Activated T-cell treated with anti-CD3 and anti-CD28 coated beads, Interleukin-2, amount 50 U/mL, for 24 hours (primary cell): ENCODE data around the gene FAM210A.

ENCODE experiments used
- DNase-seq: peaks from one replicate; pipeline ENCODE4 v3.0.0-alpha.2; 2020
- H3K27ac Mint-ChIP-seq: 2 replicates; pipeline ENCODE4 v1.8.0; 2020; ENCODE audit warnings: mild to moderate bottlenecking, mixed read lengths
- H3K27me3 Mint-ChIP-seq: 2 replicates; pipeline ENCODE4 v1.8.0; 2020; ENCODE audit warnings: mixed read lengths
- H3K36me3 Mint-ChIP-seq: 2 replicates; pipeline ENCODE4 v1.8.0; 2020; ENCODE audit warnings: low read depth, mixed read lengths
- H3K4me1 Mint-ChIP-seq: 2 replicates; pipeline ENCODE4 v1.8.0; 2020; ENCODE audit warnings: low read depth, mixed read lengths
- H3K4me3 Mint-ChIP-seq: 2 replicates; pipeline ENCODE4 v1.8.0; 2020; ENCODE audit warnings: mild to moderate bottlenecking, moderate library complexity, mixed read lengths
- H3K9me3 Mint-ChIP-seq: 2 replicates; pipeline ENCODE4 v1.8.0; 2020; ENCODE audit warnings: mixed read lengths

Gene FAM210A

GRCh38 chr18:13616041-13616440, 110.3 kb downstream of the FAM210A start:
- no peaks in the 10 kb centered on the region for H3K27me3 Mint-ChIP-seq
- no peaks in the 10 kb centered on the region for H3K9me3 Mint-ChIP-seq
- H3K36me3 Mint-ChIP-seq = peaks cover 31% of the 10 kb centered on the region
- peak overlapping the region; percentile 93 for H3K27ac Mint-ChIP-seq
- DNase-seq = peak; percentile 50
- peaks cover 79% of the 10 kb centered on the region for H3K4me1 Mint-ChIP-seq
- H3K4me3 Mint-ChIP-seq = peak overlapping the region; percentile 77

GRCh38 chr18:13615432-13615861, 110.9 kb downstream of the FAM210A start:
- no peak for DNase-seq
- Mint-ChIP-seq H3K27ac (peak overlapping the region; percentile 93), H3K36me3 (peaks cover 30% of the 10 kb centered on the region), H3K4me3 (peak overlapping the region; percentile 77), H3K27me3 (no peaks in the 10 kb centered on the region), H3K9me3 (no peaks in the 10 kb centered on the region), H3K4me1 (peaks cover 85% of the 10 kb centered on the region)

- H3K27ac Mint-ChIP-seq = peak overlapping the region; percentile 93
- DNase-seq = peak; percentile 60
- H3K9me3 Mint-ChIP-seq = no peaks in the 10 kb centered on the region
- peaks cover 87% of the 10 kb centered on the region for H3K4me1 Mint-ChIP-seq
- peak overlapping the region; percentile 77 for H3K4me3 Mint-ChIP-seq
- H3K36me3 Mint-ChIP-seq = peaks cover 27% of the 10 kb centered on the region
- H3K27me3 Mint-ChIP-seq = no peaks in the 10 kb centered on the region
Measured at GRCh38 chr18:13614641-13615288, 111.6 kb downstream of the FAM210A start.

- H3K4me3 Mint-ChIP-seq = peak overlapping the region; percentile 77
Measured at GRCh38 chr18:13613591-13614501, 112.5 kb downstream of the FAM210A start.

More at GRCh38 chr18:13613591-13614501, 112.5 kb downstream of the FAM210A start:
- Mint-ChIP-seq H3K27ac (peak overlapping the region; percentile 93), H3K4me1 (peaks cover 94% of the 10 kb centered on the region), H3K36me3 (peaks cover 27% of the 10 kb centered on the region), H3K9me3 (no peaks in the 10 kb centered on the region), H3K27me3 (no peaks in the 10 kb centered on the region)
- no peak for DNase-seq
